Amniotic epithelial cell (primary cell): ENCODE data around the gene DCDC2C.

ENCODE experiments used
- DNase-seq: peaks from one replicate; pipeline ENCODE4 v3.0.0-alpha.2; 2010; ENCODE audit warnings: low read depth

DCDC2C gene

GRCh38 chr2:3709225-3709624 is 5.8 kb downstream of the DCDC2C start:
- no peak for DNase-seq

DNA sequence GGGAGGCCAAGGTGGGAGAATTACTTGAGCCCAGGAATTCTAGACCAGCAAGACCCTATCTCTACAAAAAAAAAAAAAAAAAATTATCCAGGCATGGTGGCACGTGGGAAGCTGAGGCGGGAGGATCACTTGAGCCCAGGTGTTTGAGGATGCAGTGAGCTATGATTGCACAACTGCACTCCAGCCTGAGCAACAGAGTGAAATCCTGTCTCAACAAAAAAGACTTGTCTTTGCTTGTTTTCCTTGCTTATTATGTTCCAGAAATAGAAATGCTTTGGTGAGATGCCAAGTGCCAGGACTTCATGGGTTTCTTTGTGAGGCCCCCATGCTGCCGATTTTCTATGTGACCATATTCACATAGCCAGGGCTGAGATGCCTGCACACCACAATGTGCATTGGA is 9.0 kb downstream of the DCDC2C start:
- DNase-seq = no peak

GRCh38 chr2:3712831-3713503 is 9.6 kb downstream of the DCDC2C start:
- no peak for DNase-seq

GRCh38 chr2:3718679-3719078 is 15.3 kb downstream of the DCDC2C start:
- DNase-seq = no peak

DNA sequence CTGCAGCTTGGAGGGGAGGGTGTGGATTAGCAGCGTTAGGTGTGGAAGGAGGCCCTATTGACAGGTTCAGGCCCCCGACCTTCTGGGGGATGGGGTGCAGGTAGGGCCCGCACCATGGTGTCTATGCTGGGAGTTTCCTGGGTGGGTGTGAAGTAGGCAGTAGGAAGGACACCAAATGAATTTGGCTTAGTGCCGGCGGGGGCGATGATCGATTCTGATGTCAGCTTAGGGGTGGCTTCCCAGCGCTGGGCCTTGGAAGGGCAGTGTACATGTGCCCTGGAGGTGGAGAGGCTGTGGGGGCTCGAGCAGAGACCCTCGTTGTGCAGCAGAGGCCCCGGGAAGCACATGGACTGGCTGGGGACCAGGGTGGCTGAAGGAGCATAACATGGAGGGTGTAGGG is 21.6 kb downstream of the DCDC2C start:
- no peak for DNase-seq

- no peak for DNase-seq
Measured at GRCh38 chr2:3725458-3726250, 22.3 kb downstream of the DCDC2C start.

GRCh38 chr2:3726511-3726910 is 23.1 kb downstream of the DCDC2C start:
- DNase-seq = no peak

- DNase-seq = no peak
Measured at GRCh38 chr2:3727397-3728045, 24.1 kb downstream of the DCDC2C start.

GRCh38 chr2:3728104-3729054 is 25.0 kb downstream of the DCDC2C start:
- DNase-seq = peak; percentile 21

GRCh38 chr2:3729055-3729448 is 25.7 kb downstream of the DCDC2C start:
- no peak for DNase-seq

DNA sequence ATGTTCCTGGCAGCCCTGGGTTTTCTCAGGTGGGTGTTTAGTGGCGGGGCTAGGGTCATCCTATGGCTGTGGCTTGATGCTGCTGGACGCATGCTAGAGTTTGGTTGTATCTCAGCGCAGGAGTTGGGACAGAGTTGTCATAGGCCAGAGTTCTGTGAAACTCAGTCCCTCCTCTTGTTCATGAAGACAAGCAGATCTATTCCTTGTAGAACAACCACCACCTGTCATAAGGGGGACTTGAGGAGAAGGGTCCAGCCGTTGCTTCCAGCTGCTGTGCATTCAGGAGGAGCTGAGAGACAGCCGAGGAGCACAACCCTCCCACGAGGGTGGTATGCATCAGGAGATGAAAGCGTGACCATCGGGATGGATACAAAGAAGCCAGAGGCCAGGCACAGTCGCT is 26.4 kb downstream of the DCDC2C start:
- no peak for DNase-seq

DNA sequence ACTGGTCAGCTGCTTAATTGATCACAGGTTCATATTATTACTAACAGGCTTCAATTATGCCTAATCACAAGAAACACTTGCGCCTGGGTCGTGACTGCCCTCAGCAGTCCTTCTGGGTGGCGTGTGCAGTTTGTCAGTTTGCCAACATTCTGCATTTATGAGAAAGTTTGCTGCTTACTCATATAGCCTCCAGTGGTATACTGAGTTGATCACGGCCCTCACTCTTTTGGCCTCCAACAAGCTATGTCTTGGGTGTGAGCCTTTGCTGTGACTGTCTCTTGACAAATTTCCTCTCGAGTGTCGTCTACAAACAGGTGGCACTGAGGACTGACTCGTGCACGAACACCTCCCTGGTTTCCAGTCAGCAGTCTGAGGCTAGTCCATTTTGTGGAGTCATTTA is 27.3 kb downstream of the DCDC2C start:
- DNase-seq = no peak

DNA sequence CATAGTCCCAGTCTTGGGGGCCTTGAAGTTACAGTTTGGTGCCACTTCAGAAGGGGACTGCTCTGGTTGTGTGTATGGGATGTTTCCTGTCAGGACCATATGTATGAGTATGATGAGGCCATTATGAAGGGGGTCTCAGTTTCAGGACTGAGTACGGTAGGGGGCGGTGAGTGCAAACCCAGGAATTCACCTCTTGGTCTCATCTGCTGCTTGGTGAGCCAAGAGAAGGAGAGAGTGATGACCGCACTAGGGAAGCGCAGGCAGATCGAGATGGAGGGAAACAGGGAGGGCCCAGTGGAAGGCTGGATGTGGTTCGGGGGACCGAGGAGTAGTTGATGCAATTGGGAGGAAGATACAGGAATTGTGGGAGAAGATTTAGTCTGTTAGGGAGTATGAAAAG is 28.5 kb downstream of the DCDC2C start:
- DNase-seq = no peak

GRCh38 chr2:3736112-3736511 is 32.7 kb downstream of the DCDC2C start:
- DNase-seq = no peak

- no peak for DNase-seq
Measured at GRCh38 chr2:3737128-3737527, 33.8 kb downstream of the DCDC2C start.

GRCh38 chr2:3738454-3738853 is 35.1 kb downstream of the DCDC2C start:
- DNase-seq = peak; percentile 1

DNA sequence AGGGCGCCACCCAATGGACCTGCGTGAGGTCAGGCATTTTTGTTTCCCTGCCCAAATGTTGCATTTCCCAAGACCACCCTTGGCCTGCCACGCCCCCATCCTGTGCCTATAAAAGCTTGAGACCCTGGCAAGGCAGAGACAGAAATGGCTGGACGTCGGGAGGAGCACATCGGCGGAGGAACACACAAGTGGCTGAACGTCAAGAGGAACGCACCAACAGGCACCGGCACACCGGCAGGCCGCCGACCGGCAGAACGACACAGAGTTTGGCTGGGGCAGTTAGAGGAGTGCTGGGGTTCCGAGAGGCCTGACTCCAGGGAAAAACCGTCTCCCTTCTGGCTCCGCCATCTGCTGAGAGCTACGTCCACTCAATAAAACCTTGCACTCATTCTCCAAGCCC is 35.9 kb downstream of the DCDC2C start:
- DNase-seq = no peak

- DNase-seq = no peak
Measured at GRCh38 chr2:3741396-3741795, 38.0 kb downstream of the DCDC2C start.

GRCh38 chr2:3741867-3742602 is 38.7 kb downstream of the DCDC2C start:
- no peak for DNase-seq

GRCh38 chr2:3742743-3743508 is 39.6 kb downstream of the DCDC2C start:
- DNase-seq = no peak
